ENCODE data around the gene FAM222A. TPM values are rescaled to one million over a fixed set of nuclear protein-coding genes. Genes with fewer than 3 reads are reported as not detected.

Gene FAM222A
- total RNA-seq (1 to 10 TPM; 1.6 TPM), polyA plus RNA-seq (under 1 TPM; 0.16 to 0.28 (median 0.22) TPM), total RNA-seq (1.1 to 10.3 (median 1.9) reads per million in 6 experiments)

DNA sequence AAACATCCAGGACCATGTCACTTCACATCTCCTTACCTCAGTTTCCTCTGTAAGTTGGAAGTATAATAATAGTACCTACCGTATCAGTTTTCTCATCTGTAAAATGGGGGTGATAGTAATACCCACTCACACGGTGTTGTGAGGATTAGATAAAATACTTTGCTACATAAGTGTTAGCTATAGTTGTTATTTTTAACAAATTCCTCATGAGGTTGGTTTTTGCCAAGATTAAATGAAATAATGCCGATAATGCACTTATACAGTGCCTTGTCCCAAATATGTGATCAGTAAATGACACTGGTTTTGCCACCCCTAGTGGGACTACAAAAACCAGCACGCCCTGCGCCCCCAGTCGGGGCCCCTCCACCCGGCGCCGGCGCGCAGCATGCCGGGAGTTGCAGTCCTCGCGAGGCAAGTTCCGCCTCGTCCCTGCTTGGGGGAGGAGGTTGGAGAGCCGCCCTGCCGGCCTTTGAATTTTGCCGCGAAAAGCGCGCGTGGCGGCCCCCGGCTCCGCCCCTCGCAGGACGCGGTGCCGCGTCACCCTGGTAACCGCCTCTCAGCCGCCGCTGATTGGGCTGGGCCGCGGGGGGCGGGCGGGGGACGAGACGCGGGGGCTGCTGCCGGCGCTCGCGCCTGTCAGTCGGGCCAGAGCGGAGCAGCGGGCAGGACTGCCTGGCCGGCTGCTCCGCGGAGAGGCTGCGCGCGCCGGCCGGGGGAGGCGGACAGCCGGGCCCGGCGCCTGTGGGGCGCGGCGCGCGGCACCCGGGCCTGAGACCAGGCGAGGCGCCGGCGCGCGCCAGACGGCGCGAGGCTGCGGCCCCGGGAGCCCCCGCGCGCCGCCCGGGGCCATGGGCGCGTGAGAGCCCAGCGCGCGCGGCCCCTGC is at the start of gene FAM222A:
FAM222A (plus strand) TSS at position 639 of the 884 bp plus-strand sequence. CDS start 30,322 bp downstream, outside the sequence.
- ATAC-seq (peak; percentile 90 to 92), DNase-seq (peak; percentile 94 to 99 (median 98))
- Mint-ChIP-seq H3K27ac (peak within 1 kb of the TSS in 4 of 10 donors; percentile 14 to 62 (median 50)), H3K36me3 (no peaks in the 10 kb centered on the region), H3K4me1 (peaks cover 0 to 9% (median 4%) of the 10 kb centered on the region in 4 donors), H3K27me3 (peaks cover 13 to 59% (median 31%) of the 10 kb centered on the region in 5 donors), H3K9me3 (no peaks in the 10 kb centered on the region), H3K4me3 (peak within 1 kb of the TSS; percentile 59 to 84 (median 74))
- POLR2A ChIA-PET: interaction anchor here (1.0 to 1.1 kb wide), 2 partner anchors 41 to 140 kb away, joined by 3 read pairs; partner anchors contain the start of gene MVK

DNA sequence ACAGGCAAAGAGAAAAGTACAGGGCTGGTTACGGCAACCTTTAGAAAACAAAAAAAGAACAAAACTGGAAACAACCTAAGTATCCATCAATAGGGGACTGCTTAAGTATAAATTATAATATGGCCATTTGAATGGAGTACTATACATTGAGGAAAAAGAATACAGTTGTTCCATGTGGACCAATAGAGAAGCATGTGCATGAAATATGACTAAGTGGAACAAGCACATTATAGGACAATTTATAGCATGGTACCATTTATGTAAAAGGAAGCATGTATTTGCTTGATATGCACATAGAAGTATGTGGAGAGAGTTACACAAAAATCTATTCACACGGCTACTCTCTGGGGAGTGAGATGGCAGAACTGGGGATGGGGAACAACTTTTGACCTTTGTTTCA is 49.2 kb upstream of the FAM222A start:
- Mint-ChIP-seq H3K27ac (no peak overlapping the region), H3K27me3 (peaks cover 5 to 19% (median 7%) of the 10 kb centered on the region in 5 donors), H3K4me1 (no peaks in the 10 kb centered on the region)

DNA sequence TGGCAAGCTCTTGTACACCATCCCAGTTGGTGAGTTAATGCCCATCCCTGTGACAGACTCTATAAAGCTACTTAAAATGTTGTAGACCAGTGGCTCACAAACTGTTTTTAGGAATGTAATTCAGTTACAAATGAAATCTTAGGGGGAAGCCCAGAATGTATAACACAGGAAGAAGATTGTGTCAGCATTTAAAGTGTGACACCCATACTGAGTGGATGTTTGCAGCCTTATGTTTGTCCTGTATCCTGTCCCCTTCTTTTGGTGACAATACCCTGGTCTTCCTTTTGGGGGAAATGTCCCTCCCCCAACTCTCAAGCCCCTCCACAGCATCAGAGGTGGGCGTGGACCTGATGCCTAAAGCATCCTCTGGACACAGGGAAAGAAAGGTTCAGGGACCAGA is 47.6 kb upstream of the FAM222A start:
- H3K27ac Mint-ChIP-seq: no peak overlapping the region
- H3K4me3 Mint-ChIP-seq: no peak overlapping the region
- POLR2A ChIA-PET: no interaction called here
- no peaks in the 10 kb centered on the region for H3K9me3 Mint-ChIP-seq
- ATAC-seq (no peak), DNase-seq (no peak)
- no peaks in the 10 kb centered on the region for H3K4me1 Mint-ChIP-seq
- peaks cover 9 to 26% (median 15%) of the 10 kb centered on the region in 5 donors for H3K27me3 Mint-ChIP-seq
- H3K36me3 Mint-ChIP-seq: no peaks in the 10 kb centered on the region

More for the DNA sequence above, 49.2 kb upstream of the FAM222A start:
- Mint-ChIP-seq H3K36me3 (no peaks in the 10 kb centered on the region), H3K9me3 (no peaks in the 10 kb centered on the region), H3K4me3 (no peak overlapping the region)
- ATAC-seq: no peak
- POLR2A ChIA-PET: no interaction called here
- no peak for DNase-seq

DNA sequence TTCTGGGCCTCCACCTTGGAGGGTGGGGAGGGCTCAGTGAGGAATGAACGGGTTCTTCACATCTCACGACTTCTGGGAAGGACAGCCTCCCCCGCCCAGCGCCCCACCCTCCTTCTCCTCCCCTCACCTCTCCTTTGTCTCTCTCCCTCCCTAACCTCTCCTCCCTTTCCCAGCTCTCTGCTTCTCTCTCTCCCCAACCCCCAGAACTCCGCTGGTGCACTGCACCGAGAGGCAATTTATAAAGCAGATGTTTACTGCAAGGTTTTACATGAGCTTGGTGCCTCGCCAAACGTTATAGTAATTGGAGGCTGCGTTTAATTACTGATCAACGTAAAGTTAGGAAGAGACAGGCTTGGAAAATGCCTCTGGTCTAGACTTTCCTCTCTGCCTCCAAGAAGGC is 42.9 kb upstream of the FAM222A start:
- DNase-seq (no peak), ATAC-seq (no peak)
- Mint-ChIP-seq H3K4me1 (no peaks in the 10 kb centered on the region), H3K27me3 (peaks cover 13 to 30% (median 18%) of the 10 kb centered on the region in 5 donors), H3K27ac (no peak overlapping the region), H3K36me3 (no peaks in the 10 kb centered on the region), H3K4me3 (no peak overlapping the region), H3K9me3 (peaks cover 0 to 2% (median 0%) of the 10 kb centered on the region in 9 donors)
- POLR2A ChIA-PET: no interaction called here

DNA sequence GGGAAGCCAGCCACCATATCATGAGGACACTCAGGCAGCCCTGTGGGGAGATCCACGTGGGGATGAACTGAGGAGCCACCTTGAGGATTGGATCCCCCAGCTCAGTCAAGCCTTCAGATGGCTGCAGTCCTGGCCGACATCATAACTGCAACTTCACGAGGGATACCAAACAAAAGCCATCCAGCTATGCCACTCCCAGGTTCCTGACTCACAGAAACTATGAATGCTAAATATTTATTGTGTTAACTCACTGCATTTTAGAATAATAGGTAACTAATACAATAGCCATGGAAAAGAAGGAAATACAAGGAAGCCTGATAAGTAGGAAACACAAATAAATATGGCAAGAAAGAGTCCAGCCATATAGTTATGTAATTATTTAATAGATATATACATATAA is 42.1 kb upstream of the FAM222A start:
- no peak for ATAC-seq
- no peak overlapping the region for H3K27ac Mint-ChIP-seq
- DNase-seq: no peak
- no peak overlapping the region for H3K4me3 Mint-ChIP-seq
- peaks cover 11 to 30% (median 18%) of the 10 kb centered on the region in 5 donors for H3K27me3 Mint-ChIP-seq
- POLR2A ChIA-PET: no interaction called here
- no peaks in the 10 kb centered on the region for H3K4me1 Mint-ChIP-seq
- H3K9me3 Mint-ChIP-seq: peaks cover 0 to 2% (median 0%) of the 10 kb centered on the region in 9 donors
- H3K36me3 Mint-ChIP-seq: no peaks in the 10 kb centered on the region

DNA sequence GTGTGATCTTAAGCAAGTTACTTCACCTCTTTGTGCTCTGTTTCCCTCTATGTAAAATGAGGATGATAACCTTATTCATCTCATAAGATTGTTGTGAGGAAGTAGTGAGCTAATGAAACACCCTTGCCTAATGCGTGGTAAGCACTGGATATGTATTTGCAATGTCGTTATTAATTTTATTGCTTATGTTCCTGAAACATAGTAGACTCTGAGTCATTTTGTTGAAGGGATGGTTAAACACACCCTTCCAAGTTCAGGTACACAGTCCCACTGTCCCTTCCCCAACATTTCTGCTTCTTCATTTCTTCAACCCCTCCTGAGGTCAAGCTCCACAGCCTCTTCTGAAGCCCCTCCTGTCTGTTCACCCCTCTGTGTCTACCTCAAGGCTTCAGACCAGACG is 40.2 kb upstream of the FAM222A start:
- Mint-ChIP-seq H3K27me3 (peaks cover 7 to 27% (median 18%) of the 10 kb centered on the region in 5 donors), H3K36me3 (no peaks in the 10 kb centered on the region), H3K9me3 (peaks cover 0 to 2% (median 0%) of the 10 kb centered on the region in 9 donors), H3K27ac (no peak overlapping the region), H3K4me1 (no peaks in the 10 kb centered on the region), H3K4me3 (no peak overlapping the region)
- DNase-seq: no peak
- no peak for ATAC-seq
- POLR2A ChIA-PET: no interaction called here

DNA sequence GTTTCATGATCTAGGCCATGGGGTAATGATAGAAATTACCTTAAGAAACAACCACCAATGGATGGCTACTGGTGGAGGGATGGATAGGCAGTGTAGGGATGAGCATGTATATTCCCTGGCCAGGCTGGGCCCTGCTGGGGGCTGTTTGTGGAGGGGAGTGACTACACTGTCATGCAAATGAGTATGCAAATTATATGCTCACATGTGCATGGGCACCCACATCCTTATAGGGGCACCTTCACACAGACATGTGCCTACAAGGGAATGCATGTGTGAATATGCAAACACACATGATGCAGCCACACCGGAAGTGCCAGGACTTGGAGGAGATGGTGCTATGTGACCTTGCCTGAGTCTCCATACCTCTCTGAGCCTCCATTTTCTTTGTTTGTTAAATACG is 39.7 kb upstream of the FAM222A start:
- no peak for DNase-seq
- ATAC-seq: no peak
- Mint-ChIP-seq H3K4me1 (no peaks in the 10 kb centered on the region), H3K27ac (no peak overlapping the region), H3K4me3 (no peak overlapping the region), H3K9me3 (peaks cover 0 to 2% (median 0%) of the 10 kb centered on the region in 9 donors), H3K27me3 (peaks cover 5 to 24% (median 16%) of the 10 kb centered on the region in 5 donors), H3K36me3 (no peaks in the 10 kb centered on the region)
- POLR2A ChIA-PET: no interaction called here

DNA sequence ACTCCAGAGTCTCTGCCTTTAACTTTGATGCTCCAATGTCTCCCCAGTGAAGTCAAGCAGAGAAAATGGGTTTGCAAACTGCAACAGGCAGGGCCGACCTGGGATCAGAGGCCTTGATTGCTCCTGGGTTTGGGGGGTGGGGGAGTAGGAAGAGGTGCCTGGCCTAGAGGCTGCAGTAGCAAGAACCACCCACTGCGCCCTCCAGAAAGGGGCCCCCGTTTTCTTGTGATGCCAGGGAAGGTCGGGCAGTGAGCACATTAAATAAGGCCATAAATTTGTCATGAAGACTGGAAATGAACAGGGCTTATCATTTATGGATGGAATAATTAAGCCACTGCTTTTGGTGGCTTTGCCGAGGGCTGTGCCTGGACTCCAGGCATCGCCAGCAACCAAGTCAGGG is 38.2 kb upstream of the FAM222A start:
- H3K9me3 Mint-ChIP-seq: peaks cover 0 to 2% (median 0%) of the 10 kb centered on the region in 9 donors

DNA sequence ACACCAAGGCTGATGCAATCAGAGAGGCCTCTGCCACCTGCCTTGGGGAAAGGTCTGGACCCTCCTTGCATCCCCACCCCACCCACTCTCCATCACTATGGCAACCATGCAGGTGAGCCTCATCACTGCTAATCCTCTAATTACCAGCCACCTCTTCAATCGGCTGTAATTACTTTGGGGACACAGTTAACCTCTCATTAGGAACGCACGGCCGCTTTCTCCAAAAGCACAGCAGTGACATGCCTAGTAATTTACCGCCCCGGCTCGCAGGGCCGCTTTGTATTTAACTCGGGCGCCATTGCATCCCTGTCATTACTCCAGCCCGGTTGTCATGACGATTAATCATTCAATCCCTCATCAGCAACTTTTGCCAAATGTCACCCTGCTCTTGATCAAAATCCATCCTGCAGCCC is 36.3 kb upstream of the FAM222A start:
- H3K27ac Mint-ChIP-seq: peak overlapping the region in 1 of 10 donors; percentile 69
- POLR2A ChIA-PET: no interaction called here
- no peak overlapping the region for H3K4me3 Mint-ChIP-seq
- H3K27me3 Mint-ChIP-seq: peaks cover 0 to 12% (median 5%) of the 10 kb centered on the region in 5 donors
- H3K36me3 Mint-ChIP-seq: no peaks in the 10 kb centered on the region
- no peak for DNase-seq
- no peaks in the 10 kb centered on the region for H3K9me3 Mint-ChIP-seq
- ATAC-seq: no peak
- H3K4me1 Mint-ChIP-seq: no peaks in the 10 kb centered on the region

More for the DNA sequence above, 38.2 kb upstream of the FAM222A start:
- POLR2A ChIA-PET: no interaction called here
- Mint-ChIP-seq H3K4me1 (no peaks in the 10 kb centered on the region), H3K36me3 (no peaks in the 10 kb centered on the region), H3K27me3 (peaks cover 3 to 15% (median 10%) of the 10 kb centered on the region in 5 donors), H3K4me3 (no peak overlapping the region), H3K27ac (no peak overlapping the region)
- DNase-seq (no peak), ATAC-seq (no peak)

DNA sequence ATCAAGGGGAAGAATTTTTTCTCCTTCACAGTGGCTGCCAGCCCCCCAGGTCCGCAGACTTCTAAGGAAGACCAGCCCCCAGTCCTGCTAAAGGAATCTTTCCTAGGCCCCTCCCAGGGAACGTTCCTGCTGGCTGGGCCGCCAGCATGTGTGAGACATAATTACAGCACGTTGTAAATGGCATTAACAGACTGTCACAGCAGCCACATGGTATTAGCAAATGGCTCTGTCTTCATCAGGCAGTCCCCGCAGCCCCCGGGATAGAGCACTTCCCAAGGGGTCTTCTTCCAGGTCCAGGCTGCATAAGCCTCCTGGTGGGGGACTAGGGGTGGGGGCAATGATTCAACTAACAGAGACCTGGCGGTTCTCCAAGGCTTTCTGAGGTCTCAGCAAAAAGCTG is 34.9 kb upstream of the FAM222A start:
- H3K9me3 Mint-ChIP-seq: no peaks in the 10 kb centered on the region
- DNase-seq: no peak
- no peaks in the 10 kb centered on the region for H3K36me3 Mint-ChIP-seq
- POLR2A ChIA-PET: no interaction called here
- ATAC-seq: no peak
- H3K4me1 Mint-ChIP-seq: no peaks in the 10 kb centered on the region
- no peak overlapping the region for H3K4me3 Mint-ChIP-seq
- no peak overlapping the region for H3K27ac Mint-ChIP-seq
- peaks cover 2 to 17% (median 11%) of the 10 kb centered on the region in 5 donors for H3K27me3 Mint-ChIP-seq

DNA sequence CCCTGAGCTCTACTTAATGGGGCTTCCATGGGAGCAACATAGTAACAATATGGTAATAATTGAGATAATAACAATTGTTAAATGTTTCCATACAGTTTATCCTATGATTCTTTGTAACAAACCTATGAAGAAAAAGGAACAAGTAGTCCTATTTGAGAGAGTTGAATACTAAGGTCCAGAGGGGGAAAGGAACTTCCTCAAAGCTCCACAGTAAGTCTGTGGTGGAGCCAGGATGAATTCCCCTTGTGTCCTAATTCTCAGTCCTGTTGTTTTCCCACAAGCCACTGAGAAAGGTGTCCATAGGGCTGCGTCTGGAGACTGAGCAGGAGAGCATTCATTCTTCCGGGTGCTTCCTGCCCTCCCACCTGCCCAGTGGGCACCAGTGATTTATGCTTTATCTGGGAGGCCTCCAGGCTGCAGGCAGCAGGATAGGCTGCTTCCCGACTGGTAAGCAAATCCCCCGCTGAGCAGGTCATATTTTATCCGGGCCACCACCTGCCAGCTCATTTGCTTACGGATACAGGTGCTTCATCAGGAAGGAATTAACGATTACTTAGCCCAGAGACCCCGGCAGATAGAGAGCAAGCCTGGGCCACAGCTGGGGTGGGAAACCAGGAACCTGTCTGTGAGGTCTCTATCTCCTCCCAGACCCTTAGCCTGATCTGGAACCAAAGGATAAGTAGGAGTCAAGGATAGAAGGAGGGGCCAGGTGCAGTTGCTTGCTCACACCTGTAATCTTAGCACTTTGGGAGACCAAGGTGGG is 33.9 kb upstream of the FAM222A start:
- Mint-ChIP-seq H3K36me3 (no peaks in the 10 kb centered on the region), H3K27ac (no peak overlapping the region), H3K4me3 (no peak overlapping the region), H3K4me1 (no peaks in the 10 kb centered on the region), H3K27me3 (peaks cover 4 to 21% (median 12%) of the 10 kb centered on the region in 5 donors), H3K9me3 (no peaks in the 10 kb centered on the region)
- ATAC-seq (no peak), DNase-seq (no peak)
- POLR2A ChIA-PET: no interaction called here

DNA sequence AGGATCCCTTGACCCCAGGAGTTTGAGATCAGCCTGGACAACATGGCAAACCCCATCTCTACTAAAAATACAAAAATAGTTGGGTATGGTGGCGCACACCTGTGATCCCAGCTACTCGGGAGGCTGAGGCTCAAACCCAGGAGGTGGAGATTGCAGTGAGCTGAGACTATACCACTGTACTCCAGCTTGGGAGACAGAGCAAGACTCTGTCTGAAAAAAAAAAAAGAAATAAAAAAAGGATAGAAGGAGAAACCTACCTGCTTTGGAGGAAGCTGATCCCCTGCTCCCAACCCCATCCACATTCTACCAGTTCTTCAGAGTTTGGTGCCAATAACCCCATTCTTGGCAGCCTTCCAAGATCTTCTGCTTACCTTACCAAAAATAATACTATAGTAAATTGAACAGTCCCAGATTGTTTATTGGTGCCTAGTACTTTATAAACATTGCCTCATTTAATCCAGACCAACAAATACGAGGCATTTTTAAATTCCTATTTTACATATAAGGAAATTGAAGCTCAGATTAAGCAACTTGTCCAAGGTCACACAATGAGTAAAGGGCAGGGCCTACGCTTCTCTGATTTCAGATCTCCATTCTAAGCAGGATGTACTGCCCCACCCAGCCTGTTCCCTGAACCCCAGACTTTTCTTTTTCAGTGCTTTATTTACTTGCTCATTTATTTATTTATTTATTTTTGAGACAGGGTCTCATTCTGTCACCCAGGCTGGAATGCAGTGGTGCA is 33.2 kb upstream of the FAM222A start:
- POLR2A ChIA-PET: no interaction called here
- H3K9me3 Mint-ChIP-seq: no peaks in the 10 kb centered on the region
- H3K4me3 Mint-ChIP-seq: no peak overlapping the region
- no peak overlapping the region for H3K27ac Mint-ChIP-seq
- ATAC-seq (no peak), DNase-seq (no peak)
- no peaks in the 10 kb centered on the region for H3K36me3 Mint-ChIP-seq
- peaks cover 4 to 21% (median 12%) of the 10 kb centered on the region in 5 donors for H3K27me3 Mint-ChIP-seq
- no peaks in the 10 kb centered on the region for H3K4me1 Mint-ChIP-seq

All from naive thymus-derived CD8-positive, alpha-beta T cell (primary cell).